ENCODE measurements around the gene HS2ST1.

- TF ChIP-seq CTCF (optimal IDR thresholded peaks at IDR 0.05 in 1 of 3, IDR thresholded peaks at IDR 0.05 in 1 of 3, conservative IDR thresholded peaks at IDR 0.05 in 1 of 3; ENCODE audit: extremely low read depth in 1 of 3, insufficient read depth in 2 of 3, low read length in 3 of 3): no peak
- TF ChIP-seq EZH2 (IDR thresholded peaks at IDR 0.05; ENCODE audit: low read length): no peak
Observed at GRCh38 chr1:87111659-87112371, 197.4 kb downstream of the HS2ST1 start.

Measured in keratinocyte (primary cell).